ENCODE results near the gene AOPEP.

The AOPEP gene

DNA sequence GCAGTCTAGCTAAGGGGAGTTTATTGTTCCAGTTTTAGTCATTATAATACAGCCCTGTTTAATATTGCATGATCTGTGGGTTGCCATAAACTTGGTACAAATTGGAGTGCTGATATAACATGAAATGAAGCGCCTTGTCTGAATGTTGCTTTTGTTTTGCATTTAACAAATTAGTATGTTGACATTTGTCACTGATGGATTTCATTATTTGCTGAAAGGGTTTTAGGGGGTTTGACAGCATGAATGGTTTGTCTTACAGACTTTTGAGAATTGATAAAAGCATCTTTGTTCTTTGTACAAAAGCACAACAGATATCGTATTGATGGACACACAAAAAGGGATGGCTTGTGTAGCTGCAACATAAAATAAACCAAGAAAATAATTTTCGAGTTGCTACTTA is 178.3 kb downstream of the AOPEP start:
- 100% methylated on average over 2 of the region's 3 CpGs for WGBS (ENCODE audit: insufficient coverage)
- Histone ChIP-seq H3K4me3 (ENCODE audit: control insufficient read depth in 1 of 7, extremely low read depth in 1 of 7, insufficient read depth in 4 of 7, low read depth in 2 of 7, low read length in 6 of 7) (no peak overlapping the region), H3K4me1 (ENCODE audit: control extremely low read depth in 1 of 4, control insufficient read depth in 4 of 4, insufficient read depth in 4 of 4, low read length in 3 of 4) (no peaks in the 10 kb centered on the region), H3K27me3 (replicated peaks in 2 of 5; ENCODE audit: control insufficient read depth in 4 of 5, insufficient read depth in 5 of 5, low read length in 4 of 5) (no peaks in the 10 kb centered on the region), H3K9me3 (ENCODE audit: control extremely low read depth in 1 of 5, control insufficient read depth in 4 of 5, insufficient read depth in 2 of 5, low read depth in 1 of 5, low read length in 4 of 5) (no peaks in the 10 kb centered on the region), H3K27ac (ENCODE audit: insufficient read depth in 1 of 2, low read depth in 1 of 2, low read length in 2 of 2, poor library complexity in 1 of 2, severe bottlenecking in 2 of 2) (no peak overlapping the region), H3K36me3 (ENCODE audit: control insufficient read depth in 4 of 4, insufficient read depth in 4 of 4, low read length in 3 of 4) (no peaks in the 10 kb centered on the region)
- ChIA-PET POLR2A (no interaction called here), CTCF (interaction anchor here (1.2 to 2.0 kb wide), 3 partner anchors 12 to 49 kb away, joined by 3 to 7 read pairs (median 4); no protein-coding TSS in a partner anchor)
- DNase-seq, result no peak

DNA sequence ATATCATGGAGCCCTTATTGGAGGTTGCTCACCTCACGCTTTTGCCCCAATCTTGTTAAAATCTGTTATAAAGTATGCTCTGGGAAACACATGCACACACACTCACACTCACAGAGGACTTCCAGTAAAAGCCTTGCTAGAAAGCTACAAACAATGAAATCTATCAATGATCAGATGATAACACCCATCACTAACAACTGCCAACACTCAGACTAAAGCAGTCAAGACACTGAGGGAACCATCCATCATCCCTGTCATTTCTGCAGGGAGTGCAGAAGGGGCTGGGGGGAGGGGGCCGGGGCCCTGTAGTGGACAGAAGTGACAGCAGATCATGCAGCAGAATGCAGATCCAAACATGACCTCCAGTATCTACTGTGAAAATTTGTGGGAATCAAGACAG is 179.1 kb downstream of the AOPEP start:
- POLR2A ChIA-PET, result no interaction called here
- no peak for DNase-seq
- Histone ChIP-seq H3K36me3 (ENCODE audit: control insufficient read depth in 4 of 4, insufficient read depth in 4 of 4, low read length in 3 of 4) (no peaks in the 10 kb centered on the region), H3K4me1 (ENCODE audit: control extremely low read depth in 1 of 4, control insufficient read depth in 4 of 4, insufficient read depth in 4 of 4, low read length in 3 of 4) (no peaks in the 10 kb centered on the region), H3K4me3 (ENCODE audit: control insufficient read depth in 1 of 7, extremely low read depth in 1 of 7, insufficient read depth in 4 of 7, low read depth in 2 of 7, low read length in 6 of 7) (no peak overlapping the region), H3K27ac (ENCODE audit: insufficient read depth in 1 of 2, low read depth in 1 of 2, low read length in 2 of 2, poor library complexity in 1 of 2, severe bottlenecking in 2 of 2) (no peak overlapping the region), H3K27me3 (replicated peaks in 2 of 5; ENCODE audit: control insufficient read depth in 4 of 5, insufficient read depth in 5 of 5, low read length in 4 of 5) (no peaks in the 10 kb centered on the region), H3K9me3 (ENCODE audit: control extremely low read depth in 1 of 5, control insufficient read depth in 4 of 5, insufficient read depth in 2 of 5, low read depth in 1 of 5, low read length in 4 of 5) (no peaks in the 10 kb centered on the region)
- WGBS (ENCODE audit: insufficient coverage), result 100% methylated on average over 1 of the region's 2 CpGs
- CTCF ChIA-PET, result interaction anchor here (1.2 to 2.2 kb wide), 3 partner anchors 11 to 225 kb away, joined by 3 to 7 read pairs (median 5); no protein-coding TSS in a partner anchor

DNA sequence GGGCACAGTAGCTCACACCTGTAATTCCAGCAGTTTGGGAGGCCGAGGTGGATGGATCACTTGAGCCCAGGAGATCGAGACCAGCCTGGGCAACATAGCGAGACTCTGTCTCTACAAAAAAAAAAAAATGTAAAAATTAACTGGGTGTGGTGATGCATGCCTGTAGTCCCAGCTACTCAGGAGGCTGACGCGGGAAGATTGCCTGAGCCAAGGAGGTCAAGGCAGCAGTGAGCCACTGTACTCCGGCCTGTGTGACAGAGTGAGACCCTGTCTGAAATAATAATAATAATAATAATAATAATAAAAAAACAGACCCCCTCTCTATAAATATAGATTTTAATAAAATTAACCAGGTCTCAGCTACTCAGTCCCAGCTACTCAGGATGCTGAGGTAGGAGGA is 179.7 kb downstream of the AOPEP start:
- CTCF ChIA-PET, result interaction anchor here (2.0 to 2.2 kb wide), 2 partner anchors 11 to 225 kb away, joined by 5 to 7 read pairs; no protein-coding TSS in a partner anchor
- H3K4me3 ChIP-seq (ENCODE audit: control insufficient read depth in 1 of 7, extremely low read depth in 1 of 7, insufficient read depth in 4 of 7, low read depth in 2 of 7, low read length in 6 of 7), result no peak overlapping the region
- no CpG with 5 or more reads among the region's 6 CpGs for WGBS (ENCODE audit: insufficient coverage)

DNA sequence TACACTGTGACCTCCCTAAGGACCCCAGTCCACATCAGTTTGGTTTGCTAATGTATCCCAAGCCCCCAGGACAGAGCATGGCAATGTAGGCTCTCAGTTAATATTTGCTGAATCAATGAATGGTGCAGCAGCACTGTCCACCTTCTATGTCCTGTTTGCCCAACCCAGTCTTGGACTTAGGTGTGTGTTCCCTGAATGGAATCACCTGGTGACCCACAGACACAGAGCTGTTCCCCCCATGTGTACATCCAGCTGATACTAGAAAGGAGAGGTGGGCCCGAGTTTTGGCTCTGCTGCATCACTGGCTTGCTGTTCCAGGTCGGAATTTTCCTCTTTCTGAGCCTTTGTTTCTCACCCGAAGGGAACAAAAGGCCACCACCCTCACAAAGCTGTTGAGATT is 180.2 kb downstream of the AOPEP start:
- Histone ChIP-seq H3K4me3 (ENCODE audit: control insufficient read depth in 1 of 7, extremely low read depth in 1 of 7, insufficient read depth in 4 of 7, low read depth in 2 of 7, low read length in 6 of 7) (no peak overlapping the region), H3K4me1 (ENCODE audit: control extremely low read depth in 1 of 4, control insufficient read depth in 4 of 4, insufficient read depth in 4 of 4, low read length in 3 of 4) (no peaks in the 10 kb centered on the region), H3K36me3 (ENCODE audit: control insufficient read depth in 4 of 4, insufficient read depth in 4 of 4, low read length in 3 of 4) (no peaks in the 10 kb centered on the region), H3K27me3 (replicated peaks in 2 of 5; ENCODE audit: control insufficient read depth in 4 of 5, insufficient read depth in 5 of 5, low read length in 4 of 5) (no peaks in the 10 kb centered on the region), H3K9me3 (ENCODE audit: control extremely low read depth in 1 of 5, control insufficient read depth in 4 of 5, insufficient read depth in 2 of 5, low read depth in 1 of 5, low read length in 4 of 5) (no peaks in the 10 kb centered on the region), H3K27ac (ENCODE audit: insufficient read depth in 1 of 2, low read depth in 1 of 2, low read length in 2 of 2, poor library complexity in 1 of 2, severe bottlenecking in 2 of 2) (no peak overlapping the region)
- WGBS (ENCODE audit: insufficient coverage), result 100% methylated on average over 1 of the region's 3 CpGs
- CTCF ChIA-PET, result interaction anchor here (1.1 to 2.2 kb wide), 3 partner anchors 10 to 226 kb away, joined by 3 to 7 read pairs (median 5); no protein-coding TSS in a partner anchor
- POLR2A ChIA-PET, result no interaction called here
- DNase-seq, result no peak

More for the DNA sequence above, 179.7 kb downstream of the AOPEP start:
- H3K9me3 ChIP-seq (ENCODE audit: control extremely low read depth in 1 of 5, control insufficient read depth in 4 of 5, insufficient read depth in 2 of 5, low read depth in 1 of 5, low read length in 4 of 5), result no peaks in the 10 kb centered on the region
- no peaks in the 10 kb centered on the region for H3K4me1 ChIP-seq (ENCODE audit: control extremely low read depth in 1 of 4, control insufficient read depth in 4 of 4, insufficient read depth in 4 of 4, low read length in 3 of 4)
- no peak overlapping the region for H3K27ac ChIP-seq (ENCODE audit: insufficient read depth in 1 of 2, low read depth in 1 of 2, low read length in 2 of 2, poor library complexity in 1 of 2, severe bottlenecking in 2 of 2)
- POLR2A ChIA-PET, result no interaction called here
- no peak for DNase-seq
- no peaks in the 10 kb centered on the region for H3K36me3 ChIP-seq (ENCODE audit: control insufficient read depth in 4 of 4, insufficient read depth in 4 of 4, low read length in 3 of 4)
- no peaks in the 10 kb centered on the region for H3K27me3 ChIP-seq (replicated peaks in 2 of 5; ENCODE audit: control insufficient read depth in 4 of 5, insufficient read depth in 5 of 5, low read length in 4 of 5)

DNA sequence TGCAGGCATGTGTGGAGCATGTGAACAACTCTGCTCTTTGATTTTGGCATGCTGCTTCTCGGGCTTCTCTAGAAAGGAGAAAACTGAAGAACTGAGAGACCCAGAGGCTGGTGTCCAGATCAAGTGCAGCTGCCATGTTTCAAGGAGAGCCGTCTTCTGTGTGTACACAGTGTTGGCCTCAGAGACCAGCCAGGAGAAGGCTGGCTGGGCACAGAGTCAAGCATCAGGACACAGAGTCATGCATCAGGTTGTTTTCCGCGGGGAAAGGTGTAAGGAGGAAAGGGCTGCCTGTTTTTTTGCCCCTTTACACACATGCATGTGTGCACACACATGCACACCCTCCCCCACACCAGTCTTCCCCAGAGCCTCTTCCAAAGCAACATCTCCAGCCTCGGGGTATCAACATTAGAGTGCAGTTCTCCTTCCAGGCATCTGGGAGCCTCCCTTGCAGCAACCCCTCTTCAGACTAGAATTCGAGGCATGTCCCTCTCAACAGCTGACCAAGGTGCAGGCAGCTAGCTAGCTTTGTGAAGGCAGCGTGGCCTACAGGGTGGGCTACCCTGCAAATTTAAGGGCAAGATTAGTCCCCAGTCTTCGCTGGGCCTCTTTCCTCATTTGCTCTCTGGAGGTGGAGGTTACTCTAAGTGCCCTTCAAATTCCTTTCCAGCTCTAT is 180.9 kb downstream of the AOPEP start:
- Histone ChIP-seq H3K4me3 (ENCODE audit: control insufficient read depth in 1 of 7, extremely low read depth in 1 of 7, insufficient read depth in 4 of 7, low read depth in 2 of 7, low read length in 6 of 7) (no peak overlapping the region), H3K36me3 (ENCODE audit: control insufficient read depth in 4 of 4, insufficient read depth in 4 of 4, low read length in 3 of 4) (no peaks in the 10 kb centered on the region), H3K4me1 (ENCODE audit: control extremely low read depth in 1 of 4, control insufficient read depth in 4 of 4, insufficient read depth in 4 of 4, low read length in 3 of 4) (no peaks in the 10 kb centered on the region), H3K27me3 (replicated peaks in 2 of 5; ENCODE audit: control insufficient read depth in 4 of 5, insufficient read depth in 5 of 5, low read length in 4 of 5) (no peaks in the 10 kb centered on the region), H3K9me3 (ENCODE audit: control extremely low read depth in 1 of 5, control insufficient read depth in 4 of 5, insufficient read depth in 2 of 5, low read depth in 1 of 5, low read length in 4 of 5) (no peaks in the 10 kb centered on the region), H3K27ac (ENCODE audit: insufficient read depth in 1 of 2, low read depth in 1 of 2, low read length in 2 of 2, poor library complexity in 1 of 2, severe bottlenecking in 2 of 2) (no peak overlapping the region)
- WGBS (ENCODE audit: insufficient coverage), result 83% methylated on average over 7 of the region's 8 CpGs
- POLR2A ChIA-PET, result no interaction called here
- no peak for DNase-seq
- CTCF ChIA-PET, result interaction anchor here (0.8 to 2.9 kb wide), 7 partner anchors 8 to 226 kb away, joined by 3 to 18 read pairs (median 4); no protein-coding TSS in a partner anchor

DNA sequence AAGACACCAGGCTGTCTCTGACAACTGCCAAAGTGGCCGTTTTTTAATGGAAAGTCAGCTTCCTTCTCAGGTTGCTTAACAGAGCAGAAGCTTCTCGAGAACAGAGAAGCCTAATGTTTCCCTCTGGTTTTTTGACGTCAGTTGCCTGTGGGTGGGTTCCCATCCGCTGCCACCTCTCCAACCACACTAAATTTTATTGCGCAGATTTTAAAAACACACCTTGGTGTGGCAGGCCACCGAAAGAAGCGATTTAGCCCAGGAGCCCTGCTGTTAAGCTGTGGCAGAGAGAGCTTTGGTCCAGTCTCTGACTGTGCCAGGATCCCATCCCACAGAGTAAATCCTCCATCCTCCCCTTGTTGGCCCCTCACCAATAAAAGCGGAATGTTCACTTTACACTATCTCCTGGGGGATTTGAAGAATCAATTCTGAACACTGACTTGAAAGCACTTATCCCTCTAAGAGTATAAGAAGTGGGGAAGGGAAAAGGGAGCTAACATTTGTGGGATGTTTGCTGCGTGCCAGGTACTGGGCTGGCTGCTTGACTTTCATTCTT is 181.6 kb downstream of the AOPEP start:
- Histone ChIP-seq H3K27ac (ENCODE audit: insufficient read depth in 1 of 2, low read depth in 1 of 2, low read length in 2 of 2, poor library complexity in 1 of 2, severe bottlenecking in 2 of 2) (no peak overlapping the region), H3K9me3 (ENCODE audit: control extremely low read depth in 1 of 5, control insufficient read depth in 4 of 5, insufficient read depth in 2 of 5, low read depth in 1 of 5, low read length in 4 of 5) (no peaks in the 10 kb centered on the region), H3K4me3 (ENCODE audit: control insufficient read depth in 1 of 7, extremely low read depth in 1 of 7, insufficient read depth in 4 of 7, low read depth in 2 of 7, low read length in 6 of 7) (no peak overlapping the region), H3K4me1 (ENCODE audit: control extremely low read depth in 1 of 4, control insufficient read depth in 4 of 4, insufficient read depth in 4 of 4, low read length in 3 of 4) (no peaks in the 10 kb centered on the region), H3K36me3 (ENCODE audit: control insufficient read depth in 4 of 4, insufficient read depth in 4 of 4, low read length in 3 of 4) (no peaks in the 10 kb centered on the region), H3K27me3 (replicated peaks in 2 of 5; ENCODE audit: control insufficient read depth in 4 of 5, insufficient read depth in 5 of 5, low read length in 4 of 5) (no peaks in the 10 kb centered on the region)
- no peak for DNase-seq
- ChIA-PET CTCF (interaction anchor here (0.8 to 2.9 kb wide), 8 partner anchors 9 to 227 kb away, joined by 3 to 18 read pairs (median 4); no protein-coding TSS in a partner anchor), POLR2A (no interaction called here)
- 92% methylated on average over 7 of the region's 9 CpGs for WGBS (ENCODE audit: insufficient coverage)

DNA sequence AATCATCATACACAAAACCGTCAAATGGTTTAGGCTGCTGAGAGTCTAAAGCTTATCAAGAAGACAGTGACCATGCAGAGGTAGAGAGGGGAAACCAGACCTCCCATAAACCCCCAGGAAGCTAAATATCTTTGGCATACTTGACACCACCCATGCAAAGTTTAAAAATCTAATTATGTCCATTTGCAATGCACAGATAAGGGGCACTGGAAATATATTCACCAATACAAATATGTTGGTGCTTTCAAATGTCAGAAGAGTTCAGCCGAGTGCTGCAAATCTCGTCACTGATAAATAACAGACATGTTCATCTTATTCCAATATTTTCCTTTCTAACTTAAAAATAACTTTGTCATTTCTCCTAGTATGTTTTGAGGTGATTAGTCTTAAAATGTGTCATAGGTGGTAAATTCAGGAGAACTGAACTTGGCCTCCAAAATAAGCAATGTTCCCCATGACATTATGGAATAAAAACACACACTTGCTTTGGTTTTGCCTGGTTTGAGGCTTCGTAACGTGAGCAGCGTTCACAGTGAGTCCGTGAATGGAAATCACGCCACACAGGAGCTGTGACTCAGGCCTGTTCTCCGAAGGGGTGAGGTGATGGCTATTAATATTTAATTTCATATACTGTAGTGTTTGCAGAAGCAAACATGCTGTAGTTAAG is 182.2 kb downstream of the AOPEP start:
- CTCF ChIA-PET, result interaction anchor here (1.0 to 2.9 kb wide), 6 partner anchors 9 to 126 kb away, joined by 3 to 18 read pairs (median 5); no protein-coding TSS in a partner anchor
- Histone ChIP-seq H3K27ac (ENCODE audit: insufficient read depth in 1 of 2, low read depth in 1 of 2, low read length in 2 of 2, poor library complexity in 1 of 2, severe bottlenecking in 2 of 2) (no peak overlapping the region), H3K4me1 (ENCODE audit: control extremely low read depth in 1 of 4, control insufficient read depth in 4 of 4, insufficient read depth in 4 of 4, low read length in 3 of 4) (no peaks in the 10 kb centered on the region), H3K36me3 (ENCODE audit: control insufficient read depth in 4 of 4, insufficient read depth in 4 of 4, low read length in 3 of 4) (no peaks in the 10 kb centered on the region), H3K9me3 (ENCODE audit: control extremely low read depth in 1 of 5, control insufficient read depth in 4 of 5, insufficient read depth in 2 of 5, low read depth in 1 of 5, low read length in 4 of 5) (no peaks in the 10 kb centered on the region), H3K4me3 (ENCODE audit: control insufficient read depth in 1 of 7, extremely low read depth in 1 of 7, insufficient read depth in 4 of 7, low read depth in 2 of 7, low read length in 6 of 7) (no peak overlapping the region), H3K27me3 (replicated peaks in 2 of 5; ENCODE audit: control insufficient read depth in 4 of 5, insufficient read depth in 5 of 5, low read length in 4 of 5) (no peaks in the 10 kb centered on the region)
- WGBS (ENCODE audit: insufficient coverage), result 100% methylated on average over 4 of the region's 9 CpGs
- POLR2A ChIA-PET, result no interaction called here
- DNase-seq, result peak in 2 of 3 donors; percentile 12 to 38
